ENCODE measurements around the gene RNF148.

The RNF148 gene

GRCh38 chr7:122702872-122703510, at the start of gene RNF148:
Gene RNF148, minus strand, starts transcription at chr7:122702922. Its CDS starts 172 bp downstream, at chr7:122702750.
- DNase-seq (ENCODE audit: low read depth) = no peak

GRCh38 chr7:122750389-122750788, 47.7 kb upstream of the RNF148 start:
- DNase-seq (ENCODE audit: low read depth) = no peak

GRCh38 chr7:122748195-122748594, 45.5 kb upstream of the RNF148 start:
- no peak for DNase-seq (ENCODE audit: low read depth)

GRCh38 chr7:122746948-122747347, 44.2 kb upstream of the RNF148 start:
- DNase-seq (ENCODE audit: low read depth) = no peak

- DNase-seq (ENCODE audit: low read depth) = no peak
Observed at GRCh38 chr7:122743211-122743610, 40.5 kb upstream of the RNF148 start.

GRCh38 chr7:122738947-122739346, 36.2 kb upstream of the RNF148 start:
- no peak for DNase-seq (ENCODE audit: low read depth)

- no peak for DNase-seq (ENCODE audit: low read depth)
Observed at GRCh38 chr7:122736183-122736582, 33.5 kb upstream of the RNF148 start.

- DNase-seq (ENCODE audit: low read depth) = no peak
Observed at GRCh38 chr7:122727759-122728158, 25.0 kb upstream of the RNF148 start.

- no peak for DNase-seq (ENCODE audit: low read depth)
Observed at GRCh38 chr7:122727354-122727753, 24.6 kb upstream of the RNF148 start.

- no peak for DNase-seq (ENCODE audit: low read depth)
Observed at GRCh38 chr7:122726881-122727280, 24.2 kb upstream of the RNF148 start.

- no peak for DNase-seq (ENCODE audit: low read depth)
Observed at GRCh38 chr7:122724366-122724765, 21.6 kb upstream of the RNF148 start.

- no peak for DNase-seq (ENCODE audit: low read depth)
Observed at GRCh38 chr7:122719010-122719578, 16.4 kb upstream of the RNF148 start.

- DNase-seq (ENCODE audit: low read depth) = no peak
Observed at GRCh38 chr7:122717356-122718089, 14.8 kb upstream of the RNF148 start.

GRCh38 chr7:122715183-122715582, 12.5 kb upstream of the RNF148 start:
- no peak for DNase-seq (ENCODE audit: low read depth)

GRCh38 chr7:122710916-122711315, 8.2 kb upstream of the RNF148 start:
- no peak for DNase-seq (ENCODE audit: low read depth)

- no peak for DNase-seq (ENCODE audit: low read depth)
Observed at GRCh38 chr7:122709930-122710646, 7.4 kb upstream of the RNF148 start.

- no peak for DNase-seq (ENCODE audit: low read depth)
Observed at GRCh38 chr7:122706836-122707235, 4.1 kb upstream of the RNF148 start.

GRCh38 chr7:122699017-122699416, 3.7 kb downstream of the RNF148 start, which contains the start of gene RNF133:
Gene RNF133, minus strand, starts transcription at chr7:122699117. Its CDS starts 199 bp downstream, at chr7:122698918.
- DNase-seq (ENCODE audit: low read depth) = no peak

- DNase-seq (ENCODE audit: low read depth) = no peak
Observed at GRCh38 chr7:122695816-122696215, 6.9 kb downstream of the RNF148 start.

- no peak for DNase-seq (ENCODE audit: low read depth)
Observed at GRCh38 chr7:122694697-122695096, 8.0 kb downstream of the RNF148 start.

GRCh38 chr7:122692769-122693309, 9.9 kb downstream of the RNF148 start:
- DNase-seq (ENCODE audit: low read depth) = no peak

GRCh38 chr7:122691569-122692235, 11.0 kb downstream of the RNF148 start:
- DNase-seq (ENCODE audit: low read depth) = no peak

Measured in T-helper 22 cell (primary cell).